Progenitor cell of endocrine pancreas (in vitro differentiated cells): ENCODE results near the gene PCYT1B. TPM values are rescaled to one million over a fixed set of nuclear protein-coding genes. Genes with fewer than 3 reads are reported as not detected.
A peak's percentile ranks its signal among the peaks of the same experiment; 100 is the strongest.

Source experiments
- DNase-seq: peaks from one replicate; pipeline ENCODE4 v3.0.0; 2021; ENCODE audit warnings: low spot score; ENCODE audit not compliant: unreplicated experiment
- H3K27ac Mint-ChIP-seq: 2 replicates; pipeline ENCODE4 v1.8.0; 2021; ENCODE audit warnings: mild to moderate bottlenecking, moderate library complexity, mixed read lengths
- H3K27me3 Mint-ChIP-seq: 2 replicates; pipeline ENCODE4 v1.8.0; 2021; ENCODE audit warnings: mixed read lengths
- H3K36me3 Mint-ChIP-seq: 2 replicates; pipeline ENCODE4 v1.8.0; 2022; ENCODE audit warnings: mixed read lengths; ENCODE audit not compliant: insufficient read depth
- H3K4me1 Mint-ChIP-seq: 2 replicates; pipeline ENCODE4 v1.8.0; 2021; ENCODE audit warnings: low read depth, mixed read lengths
- H3K4me3 Mint-ChIP-seq: 2 replicates; pipeline ENCODE4 v1.8.0; 2021; ENCODE audit warnings: low read depth, mild to moderate bottlenecking, moderate library complexity, mixed read lengths
- H3K9me3 Mint-ChIP-seq: 2 replicates; pipeline ENCODE4 v1.8.0; 2021; ENCODE audit warnings: low read depth, mixed read lengths
- total RNA-seq: library from RNA; stranded (reverse); gene quantifications from 2 replicates; pipeline ENCODE4 v1.2.1, GENCODE V29; 2021
- TF ChIP-seq, protein P1 (sequence below): fragments of 200-600 bp; sonication (generic); IDR thresholded peaks from one replicate; pipeline ENCODE4 v1.5.0; 2021; ENCODE audit warnings: antibody characterized with exemption, mild to moderate bottlenecking; ENCODE audit not compliant: unreplicated experiment

Gene PCYT1B
- total RNA-seq, 1 donor from 2014 or later: 26.6 TPM

DNA sequence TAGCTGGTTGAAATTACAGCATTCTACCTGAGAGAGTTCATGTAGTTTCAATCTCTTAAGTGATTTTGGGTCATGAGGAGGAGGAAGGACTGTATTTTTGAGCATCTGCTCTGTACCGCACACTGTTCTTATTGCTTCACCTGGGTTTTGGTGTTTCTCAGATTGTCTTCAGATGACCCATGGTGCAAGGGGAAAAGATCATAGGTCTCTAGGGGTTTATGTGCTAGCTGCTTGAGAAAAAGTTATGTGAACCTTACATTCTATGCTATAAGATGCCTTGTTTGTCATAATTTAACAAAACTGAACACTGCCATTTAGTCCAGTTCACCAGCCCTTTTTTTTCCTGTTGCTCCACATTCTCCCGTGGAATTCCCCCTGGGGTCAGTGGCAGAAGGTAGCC is 121.7 kb downstream of the PCYT1B start:
- Mint-ChIP-seq H3K36me3 (peaks cover 16% of the 10 kb centered on the region), H3K27ac (no peak overlapping the region), H3K9me3 (no peaks in the 10 kb centered on the region), H3K4me3 (no peak overlapping the region), H3K27me3 (no peaks in the 10 kb centered on the region), H3K4me1 (peaks cover 4% of the 10 kb centered on the region)
- no peak for DNase-seq
- TF ChIP-seq, protein P1, sequence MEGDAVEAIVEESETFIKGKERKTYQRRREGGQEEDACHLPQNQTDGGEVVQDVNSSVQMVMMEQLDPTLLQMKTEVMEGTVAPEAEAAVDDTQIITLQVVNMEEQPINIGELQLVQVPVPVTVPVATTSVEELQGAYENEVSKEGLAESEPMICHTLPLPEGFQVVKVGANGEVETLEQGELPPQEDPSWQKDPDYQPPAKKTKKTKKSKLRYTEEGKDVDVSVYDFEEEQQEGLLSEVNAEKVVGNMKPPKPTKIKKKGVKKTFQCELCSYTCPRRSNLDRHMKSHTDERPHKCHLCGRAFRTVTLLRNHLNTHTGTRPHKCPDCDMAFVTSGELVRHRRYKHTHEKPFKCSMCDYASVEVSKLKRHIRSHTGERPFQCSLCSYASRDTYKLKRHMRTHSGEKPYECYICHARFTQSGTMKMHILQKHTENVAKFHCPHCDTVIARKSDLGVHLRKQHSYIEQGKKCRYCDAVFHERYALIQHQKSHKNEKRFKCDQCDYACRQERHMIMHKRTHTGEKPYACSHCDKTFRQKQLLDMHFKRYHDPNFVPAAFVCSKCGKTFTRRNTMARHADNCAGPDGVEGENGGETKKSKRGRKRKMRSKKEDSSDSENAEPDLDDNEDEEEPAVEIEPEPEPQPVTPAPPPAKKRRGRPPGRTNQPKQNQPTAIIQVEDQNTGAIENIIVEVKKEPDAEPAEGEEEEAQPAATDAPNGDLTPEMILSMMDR: no peak

DNA sequence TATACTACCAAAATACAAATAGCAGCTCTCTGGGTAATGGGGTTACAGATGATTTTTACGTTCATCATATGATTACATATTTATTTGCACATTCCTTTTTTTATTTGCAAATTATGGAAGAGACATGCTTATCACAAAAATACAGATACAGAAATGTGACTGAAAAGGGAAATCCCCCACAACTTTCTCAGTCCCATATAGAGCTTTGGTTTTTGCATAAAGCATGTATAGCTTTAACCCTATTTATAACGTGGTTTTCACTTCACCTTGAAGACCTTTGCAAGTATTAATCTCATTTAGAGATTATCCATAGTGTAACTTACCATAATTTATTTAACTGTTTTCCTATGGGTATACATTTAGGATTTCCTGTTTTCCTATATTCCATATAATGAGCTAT is 126.7 kb downstream of the PCYT1B start:
- peaks cover 3% of the 10 kb centered on the region for H3K4me1 Mint-ChIP-seq
- H3K9me3 Mint-ChIP-seq: no peaks in the 10 kb centered on the region
- TF ChIP-seq, protein P1: no peak
- no peak overlapping the region for H3K4me3 Mint-ChIP-seq
- peak overlapping the region; percentile 82 for H3K27ac Mint-ChIP-seq
- peaks cover 19% of the 10 kb centered on the region for H3K36me3 Mint-ChIP-seq
- no peak for DNase-seq
- no peaks in the 10 kb centered on the region for H3K27me3 Mint-ChIP-seq

DNA sequence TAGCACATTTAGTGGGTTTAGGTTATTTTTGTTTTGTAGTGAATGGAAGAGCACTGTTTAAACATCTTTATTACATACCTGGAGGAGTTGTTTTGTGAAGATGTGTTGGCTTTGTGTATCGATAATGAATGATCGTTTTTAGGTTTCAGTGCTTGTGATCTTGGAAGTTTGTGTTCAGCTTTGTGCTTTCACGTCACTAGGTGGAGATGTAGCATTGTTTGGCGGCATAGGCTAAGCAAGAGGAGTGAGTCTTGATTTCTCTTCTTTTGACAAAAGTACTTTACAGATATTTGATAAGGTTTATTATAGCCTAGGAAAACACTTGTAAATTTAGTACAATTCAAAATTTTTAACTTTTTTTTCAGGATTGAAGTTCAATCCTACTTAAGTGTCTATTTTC is 131.7 kb downstream of the PCYT1B start:
- no peak overlapping the region for H3K4me3 Mint-ChIP-seq
- no peak for DNase-seq
- H3K9me3 Mint-ChIP-seq: no peaks in the 10 kb centered on the region
- TF ChIP-seq, protein P1: peak; percentile 50
- peaks cover 11% of the 10 kb centered on the region for H3K36me3 Mint-ChIP-seq
- peak overlapping the region; percentile 19 for H3K27ac Mint-ChIP-seq
- no peaks in the 10 kb centered on the region for H3K27me3 Mint-ChIP-seq
- H3K4me1 Mint-ChIP-seq: peaks cover 5% of the 10 kb centered on the region

DNA sequence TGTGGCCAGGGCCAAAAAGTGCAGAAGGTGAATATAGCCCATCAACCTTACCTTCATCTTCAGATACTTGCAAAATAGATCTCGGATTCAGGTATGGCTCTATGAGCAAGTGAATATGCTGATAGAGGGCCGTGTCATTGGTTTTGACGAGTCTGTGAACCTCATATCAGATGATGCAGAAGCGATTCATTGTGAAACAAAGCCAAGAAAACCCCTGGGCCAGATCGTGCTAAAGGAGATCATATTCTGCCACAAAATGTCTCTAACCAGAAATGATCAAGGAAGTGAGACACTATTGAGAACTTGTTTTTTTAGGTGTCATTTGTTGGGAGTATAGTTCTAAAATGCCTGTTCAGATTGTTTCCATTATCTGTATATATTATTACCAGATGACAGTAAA is 133.7 kb downstream of the PCYT1B start:
- TF ChIP-seq, protein P1: no peak
- peaks cover 5% of the 10 kb centered on the region for H3K4me1 Mint-ChIP-seq
- DNase-seq: no peak
- no peaks in the 10 kb centered on the region for H3K27me3 Mint-ChIP-seq
- no peak overlapping the region for H3K27ac Mint-ChIP-seq
- no peak overlapping the region for H3K4me3 Mint-ChIP-seq
- no peaks in the 10 kb centered on the region for H3K9me3 Mint-ChIP-seq
- H3K36me3 Mint-ChIP-seq: peaks cover 11% of the 10 kb centered on the region

DNA sequence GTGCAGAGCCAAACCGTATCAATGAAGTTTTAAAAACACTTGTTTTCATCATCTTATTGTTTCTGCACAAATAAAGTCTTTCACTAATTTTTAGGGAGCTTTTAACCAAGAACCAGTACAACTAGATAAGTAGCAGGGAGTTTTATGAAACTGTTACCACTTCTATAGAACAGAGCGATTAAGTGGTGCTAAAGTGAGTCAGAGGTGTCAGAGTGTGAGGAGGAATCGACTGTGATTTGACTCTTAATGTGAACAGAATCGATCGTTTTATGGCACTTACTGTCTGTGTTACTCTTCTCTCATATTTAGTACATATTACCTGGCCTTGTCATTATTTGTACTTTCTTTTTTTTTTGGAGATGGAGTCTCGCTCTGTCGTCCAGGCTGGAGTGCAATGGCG is 138.8 kb downstream of the PCYT1B start:
- Mint-ChIP-seq H3K4me3 (no peak overlapping the region), H3K36me3 (peaks cover 18% of the 10 kb centered on the region), H3K27ac (no peak overlapping the region), H3K9me3 (no peaks in the 10 kb centered on the region), H3K4me1 (peaks cover 8% of the 10 kb centered on the region), H3K27me3 (no peaks in the 10 kb centered on the region)
- TF ChIP-seq, protein P1: no peak
- DNase-seq: no peak

Other genes starting within 250 kb of the PCYT1B start
- 43.7 and 45.4 TPM in 2 replicates for gene PDK3, start 182.1 kb downstream of the PCYT1B start, total RNA-seq
- gene POLA1, start 46.6 kb upstream of the PCYT1B start, total RNA-seq: 44.8 and 45.1 TPM in 2 replicates